GM23338 (cell line): ENCODE measurements around the gene PHF24. TPM values are rescaled to one million over a fixed set of nuclear protein-coding genes. Genes with fewer than 3 reads are reported as not detected.
"Not testable (repeated sequence)": the region's sequence is repeated elsewhere in the genome, so short reads cannot be mapped to it uniquely, and the experiment has no call there.

Source experiments
- ATAC-seq: fragments of 200-7000 bp; cut with Tn5 transposase; 3 replicates; pipeline ENCODE4 v1.9.1; 2020
- DNase-seq: peaks from one replicate; pipeline ENCODE4 v3.0.0-alpha.2; 2015; ENCODE audit warnings: low spot score
- H2AFZ ChIP-seq: fragments of 200-600 bp; sonication (generic); 2 replicates; pipeline ENCODE4 v1.8.0; 2016; ENCODE audit warnings: antibody characterized with exemption, mild to moderate bottlenecking, moderate library complexity
- H3F3A ChIP-seq: fragments of 200-600 bp; sonication (generic); replicated peaks from 2 replicates; pipeline ENCODE4 v1.8.0; 2017; ENCODE audit warnings: antibody characterized with exemption, mixed run types, low read depth
- H3K27ac ChIP-seq: fragments of 200-600 bp; sonication (generic); 2 replicates; pipeline ENCODE4 v1.6.1; 2016; ENCODE audit warnings: low read depth
- H3K27me3 ChIP-seq: fragments of 200-600 bp; sonication (generic); 2 replicates; pipeline ENCODE4 v1.8.0; 2016; ENCODE audit warnings: mild to moderate bottlenecking, mixed run types, moderate library complexity; ENCODE audit not compliant: insufficient read depth
- H3K36me3 ChIP-seq: fragments of 200-600 bp; sonication (generic); 2 replicates; pipeline ENCODE4 v1.8.0; 2016; ENCODE audit warnings: mild to moderate bottlenecking; ENCODE audit not compliant: insufficient read depth
- H3K4me1 ChIP-seq: fragments of 200-600 bp; sonication (generic); 2 replicates; pipeline ENCODE4 v1.8.0; 2016; ENCODE audit warnings: mild to moderate bottlenecking, moderate library complexity; ENCODE audit not compliant: insufficient read depth
- H3K4me2 ChIP-seq: fragments of 200-600 bp; sonication (generic); 2 replicates; pipeline ENCODE4 v1.7.1; 2017; ENCODE audit warnings: mixed run types
- H3K4me3 ChIP-seq: fragments of 200-600 bp; sonication (generic); 2 replicates; pipeline ENCODE4 v1.6.1; 2016; ENCODE audit warnings: mixed run types
- H3K79me2 ChIP-seq: fragments of 200-600 bp; sonication (generic); replicated peaks from 2 replicates; pipeline ENCODE4 v1.8.0; 2017; ENCODE audit warnings: mild to moderate bottlenecking; ENCODE audit not compliant: insufficient read depth
- H3K9me2 ChIP-seq: fragments of 200-600 bp; sonication (generic); 2 replicates; pipeline ENCODE4 v1.8.0; 2017; ENCODE audit not compliant: insufficient read depth
- H4K20me1 ChIP-seq: fragments of 200-600 bp; sonication (generic); replicated peaks from 2 replicates; pipeline ENCODE4 v1.8.0; 2017; ENCODE audit warnings: mild to moderate bottlenecking; ENCODE audit not compliant: insufficient read depth
- H3K27ac Mint-ChIP-seq: 2 replicates; pipeline ENCODE4 v1.8.0; 2020; ENCODE audit warnings: inconsistent platforms, mild to moderate bottlenecking, moderate library complexity, mixed read lengths
- H3K27me3 Mint-ChIP-seq: 3 replicates; pipeline ENCODE4 v1.8.0; 2022; ENCODE audit warnings: low read depth, mild to moderate bottlenecking, moderate library complexity, mixed read lengths, inconsistent platforms; ENCODE audit not compliant: insufficient read depth, poor library complexity
- H3K36me3 Mint-ChIP-seq: 3 replicates; pipeline ENCODE4 v1.8.0; 2021; ENCODE audit warnings: low read depth, mild to moderate bottlenecking, inconsistent platforms, moderate library complexity, mixed read lengths
- H3K4me1 Mint-ChIP-seq: 3 replicates; pipeline ENCODE4 v1.8.0; 2020; ENCODE audit warnings: mild to moderate bottlenecking, inconsistent platforms, mixed read lengths
- H3K4me3 Mint-ChIP-seq: 3 replicates; pipeline ENCODE4 v1.8.0; 2021; ENCODE audit warnings: moderate library complexity, mild to moderate bottlenecking, inconsistent platforms, mixed read lengths
- H3K9me3 Mint-ChIP-seq: 3 replicates; pipeline ENCODE4 v1.8.0; 2020; ENCODE audit warnings: moderate library complexity, mild to moderate bottlenecking, inconsistent platforms, mixed read lengths
- EZH2phosphoT487 ChIP-seq: fragments of 200-600 bp; sonication (generic); IDR thresholded peaks from one replicate; pipeline ENCODE4 v1.8.1; 2018; ENCODE audit warnings: antibody characterized with exemption; ENCODE audit not compliant: unreplicated experiment
- NANOG ChIP-seq: IDR thresholded peaks from 2 replicates; pipeline ENCODE4 v1.6.1; 2016; ENCODE audit warnings: antibody characterized with exemption, borderline replicate concordance
- STAT1 ChIP-seq: IDR thresholded peaks from one replicate; pipeline ENCODE4 v1.6.1; 2016; ENCODE audit warnings: antibody characterized with exemption; ENCODE audit not compliant: unreplicated experiment
- ZNF462 ChIP-seq: fragments of 250-450 bp; sonication (Bioruptor Pico); IDR thresholded peaks from 2 replicates; pipeline ENCODE4 v1.5.0; 2020; ENCODE audit warnings: mild to moderate bottlenecking, moderate library complexity
- polyA plus RNA-seq: library from polyadenylated mRNA; unstranded; fragments of >200 nt; fragmentation: Nextera tagmentation; extraction: Ambion mirVana; gene quantifications from 2 replicates; pipeline ENCODE4 v1.2.1, GENCODE V29; 2016
- total RNA-seq: library from RNA; depleted of rRNA; stranded (reverse); fragments of >200 nt; shearing (Covaris generic); gene quantifications from 2 replicates; pipeline ENCODE4 v1.2.3, GENCODE V29; 2014

PHF24 gene
- total and polyA plus RNA-seq, 2 experiments from 2014 or later = 0.05 to 0.14 TPM

GRCh38 chr9:35023443-35023842 lies 65.4 kb downstream of the PHF24 start:
- ATAC-seq, H3F3A ChIP-seq, H3K27ac Mint-ChIP-seq, H4K20me1 ChIP-seq, H3K4me2 ChIP-seq, H3K79me2 ChIP-seq, H3K9me2 ChIP-seq, DNase-seq, H3K4me3 ChIP-seq, H2AFZ ChIP-seq, H3K4me3 Mint-ChIP-seq, H3K27me3 ChIP-seq, H3K27ac ChIP-seq: not testable (repeated sequence)
- peaks cover 50% of the 10 kb centered on the region for H3K9me3 Mint-ChIP-seq
- H3K36me3 Mint-ChIP-seq = peaks cover 67% of the 10 kb centered on the region
- Histone ChIP-seq H3K4me1 (peaks cover 22% of the 10 kb centered on the region), H3K36me3 (0 out of 2 replicates have a peak, but pooled peaks cover 10% of the 10 kb centered on the region)
- peaks cover 11% of the 10 kb centered on the region for H3K27me3 Mint-ChIP-seq
- H3K4me1 Mint-ChIP-seq = peaks cover 22% of the 10 kb centered on the region

- Histone ChIP-seq H3K9me2 (no peaks in the 10 kb centered on the region), H3K27me3 (no peaks in the 10 kb centered on the region), H3K4me1 (peaks cover 24% of the 10 kb centered on the region), H2AFZ (no peak overlapping the region), H3K4me3 (no peak overlapping the region), H3K79me2 (no peaks in the 10 kb centered on the region), H3K4me2 (0 out of 2 replicates have a peak overlapping the region, but pooled peaks have one; percentile 0), H3K36me3 (no peaks in the 10 kb centered on the region), H3K27ac (peak overlapping the region; percentile 85), H3F3A (no peaks in the 10 kb centered on the region), H4K20me1 (no peaks in the 10 kb centered on the region)
- Mint-ChIP-seq H3K27ac (peak overlapping the region; percentile 7), H3K27me3 (peaks cover 11% of the 10 kb centered on the region), H3K9me3 (peaks cover 62% of the 10 kb centered on the region), H3K4me1 (peaks cover 24% of the 10 kb centered on the region), H3K36me3 (peaks cover 71% of the 10 kb centered on the region), H3K4me3 (no peak overlapping the region)
- TF ChIP-seq ZNF462 (CRISPR knock-in tag) (no peak), EZH2phosphoT487 (no peak), STAT1 (no peak), NANOG (no peak)
- DNase-seq (no peak), ATAC-seq (peak; percentile 33; the same call in 1 of the 3 replicates)
These were observed 68.6 kb downstream of the PHF24 start for GRCh38 chr9:35026671-35027070.
